Activated T-helper 2 cell treated with anti-CD3 and anti-CD28 coated beads, Interferon-gamma antibody, Interleukin-2, Interleukin-4, amounts not matched to agents 10 μg/mL and 5 μg/mL and 100 μg/mL, durations not matched to agents 14 hours and 24 hours and 36 hours (primary cell): ENCODE measurements around the gene UBAC2. TPM values are rescaled to one million over a fixed set of nuclear protein-coding genes. Genes with fewer than 3 reads are reported as not detected.

Experiments
- DNase-seq: peaks from one replicate; pipeline ENCODE4 v3.0.0; 2021; ENCODE audit warnings: low spot score
- H3K27ac Mint-ChIP-seq: one replicate; pipeline ENCODE4 v1.8.0; 2021; ENCODE audit warnings: mixed read lengths
- H3K27me3 Mint-ChIP-seq: one replicate; pipeline ENCODE4 v1.8.0; 2021; ENCODE audit warnings: low read depth, mixed read lengths
- H3K36me3 Mint-ChIP-seq: one replicate; pipeline ENCODE4 v1.8.0; 2021; ENCODE audit warnings: low read depth, mixed read lengths
- H3K4me1 Mint-ChIP-seq: one replicate; pipeline ENCODE4 v1.8.0; 2021; ENCODE audit warnings: low read depth, mixed read lengths
- H3K4me3 Mint-ChIP-seq: one replicate; pipeline ENCODE4 v1.8.0; 2021; ENCODE audit warnings: low read depth, mild to moderate bottlenecking, moderate library complexity, mixed read lengths
- H3K9me3 Mint-ChIP-seq: one replicate; pipeline ENCODE4 v1.8.0; 2021; ENCODE audit warnings: mixed read lengths
- intact Hi-C: fragments of 100-400 bp; cut with micrococcal nuclease; formaldehyde crosslinking; loops from one replicate; pipeline ENCODE4 v1.15.1; 2023
- total RNA-seq: library from RNA; stranded (reverse); gene quantifications from 2 replicates; pipeline ENCODE4 v1.2.3, GENCODE V29; 2022

Gene UBAC2
- total RNA-seq, 1 donor from 2014 or later: 55.1 TPM

GRCh38 chr13:99307648-99308339 lies 107.1 kb downstream of the UBAC2 start:
- Mint-ChIP-seq H3K4me3 (peak overlapping the region; percentile 98), H3K27ac (peak overlapping the region; percentile 89), H3K36me3 (peaks cover 66% of the 10 kb centered on the region), H3K9me3 (no peaks in the 10 kb centered on the region), H3K27me3 (no peaks in the 10 kb centered on the region), H3K4me1 (peaks cover 66% of the 10 kb centered on the region)
- DNase-seq: peak; percentile 64
- intact Hi-C loops: loop anchor here (1.0 to 2.0 kb wide), 7 partner anchors 8 to 127 kb away; no protein-coding TSS in a partner anchor

- intact Hi-C loops: loop anchor here (1.0 kb wide), 1 partner anchor 126 kb away; no protein-coding TSS in a partner anchor
- Mint-ChIP-seq H3K27ac (peak overlapping the region; percentile 89), H3K4me1 (peaks cover 64% of the 10 kb centered on the region), H3K27me3 (no peaks in the 10 kb centered on the region), H3K36me3 (peaks cover 63% of the 10 kb centered on the region), H3K9me3 (no peaks in the 10 kb centered on the region), H3K4me3 (peak overlapping the region; percentile 98)
- DNase-seq: no peak
Observed at GRCh38 chr13:99308471-99309087, 107.9 kb downstream of the UBAC2 start.

GRCh38 chr13:99310382-99311031 lies 109.9 kb downstream of the UBAC2 start:
- intact Hi-C loops: loop anchor here (1.0 to 5.0 kb wide), 2 partner anchors 22 to 33 kb away; no protein-coding TSS in a partner anchor
- peak overlapping the region; percentile 93 for H3K27ac Mint-ChIP-seq
- H3K27me3 Mint-ChIP-seq: no peaks in the 10 kb centered on the region
- DNase-seq: no peak
- H3K4me3 Mint-ChIP-seq: peak overlapping the region; percentile 50
- H3K4me1 Mint-ChIP-seq: peaks cover 68% of the 10 kb centered on the region
- H3K9me3 Mint-ChIP-seq: no peaks in the 10 kb centered on the region
- H3K36me3 Mint-ChIP-seq: peaks cover 48% of the 10 kb centered on the region

- Mint-ChIP-seq H3K4me3 (peak overlapping the region; percentile 50), H3K27me3 (no peaks in the 10 kb centered on the region), H3K4me1 (peaks cover 70% of the 10 kb centered on the region), H3K9me3 (no peaks in the 10 kb centered on the region), H3K36me3 (peaks cover 44% of the 10 kb centered on the region), H3K27ac (peak overlapping the region; percentile 93)
- DNase-seq: no peak
- intact Hi-C loops: loop anchor here (1.0 to 5.0 kb wide), 2 partner anchors 23 to 34 kb away; no protein-coding TSS in a partner anchor
Observed at GRCh38 chr13:99311137-99311536, 110.5 kb downstream of the UBAC2 start.

GRCh38 chr13:99311748-99312492 lies 111.3 kb downstream of the UBAC2 start:
- intact Hi-C loops: loop anchor here (1.0 to 5.0 kb wide), 2 partner anchors 24 to 35 kb away; no protein-coding TSS in a partner anchor
- no peak for DNase-seq
- peak overlapping the region; percentile 71 for H3K4me3 Mint-ChIP-seq

GRCh38 chr13:99312493-99312883 lies 111.8 kb downstream of the UBAC2 start:
- Mint-ChIP-seq H3K4me1 (peaks cover 80% of the 10 kb centered on the region), H3K36me3 (peaks cover 46% of the 10 kb centered on the region), H3K4me3 (peak overlapping the region; percentile 71), H3K9me3 (no peaks in the 10 kb centered on the region), H3K27me3 (no peaks in the 10 kb centered on the region), H3K27ac (peak overlapping the region; percentile 93)
- intact Hi-C loops: loop anchor here (5.0 kb wide), 1 partner anchor 35 kb away; no protein-coding TSS in a partner anchor
- no peak for DNase-seq

More at GRCh38 chr13:99311748-99312492, 111.3 kb downstream of the UBAC2 start:
- H3K4me1 Mint-ChIP-seq: peaks cover 78% of the 10 kb centered on the region
- H3K9me3 Mint-ChIP-seq: no peaks in the 10 kb centered on the region
- peaks cover 44% of the 10 kb centered on the region for H3K36me3 Mint-ChIP-seq
- H3K27me3 Mint-ChIP-seq: no peaks in the 10 kb centered on the region
- H3K27ac Mint-ChIP-seq: peak overlapping the region; percentile 93

- intact Hi-C loops: loop anchor here (5.0 kb wide), 1 partner anchor 36 kb away; no protein-coding TSS in a partner anchor
- Mint-ChIP-seq H3K27me3 (no peaks in the 10 kb centered on the region), H3K36me3 (peaks cover 46% of the 10 kb centered on the region), H3K27ac (peak overlapping the region; percentile 85), H3K4me1 (peaks cover 70% of the 10 kb centered on the region), H3K9me3 (no peaks in the 10 kb centered on the region), H3K4me3 (peak overlapping the region; percentile 53)
- no peak for DNase-seq
Observed at GRCh38 chr13:99313501-99313900, 112.8 kb downstream of the UBAC2 start.

GRCh38 chr13:99313941-99314340 lies 113.3 kb downstream of the UBAC2 start:
- intact Hi-C loops: loop anchor here (1.0 to 5.0 kb wide), 4 partner anchors 8 to 119 kb away; no protein-coding TSS in a partner anchor
- peak overlapping the region; percentile 72 for H3K4me3 Mint-ChIP-seq
- peaks cover 47% of the 10 kb centered on the region for H3K36me3 Mint-ChIP-seq
- peaks cover 70% of the 10 kb centered on the region for H3K4me1 Mint-ChIP-seq
- no peak for DNase-seq
- no peaks in the 10 kb centered on the region for H3K27me3 Mint-ChIP-seq
- no peaks in the 10 kb centered on the region for H3K9me3 Mint-ChIP-seq
- peak overlapping the region; percentile 96 for H3K27ac Mint-ChIP-seq

- DNase-seq: peak; percentile 63
- Mint-ChIP-seq H3K4me1 (peaks cover 70% of the 10 kb centered on the region), H3K27ac (peak overlapping the region; percentile 96), H3K4me3 (peak overlapping the region; percentile 72), H3K36me3 (peaks cover 53% of the 10 kb centered on the region), H3K9me3 (no peaks in the 10 kb centered on the region), H3K27me3 (no peaks in the 10 kb centered on the region)
- intact Hi-C loops: loop anchor here (1.0 to 5.0 kb wide), 5 partner anchors 7 to 118 kb away; partner anchors contain the start of gene GPR183
Observed at GRCh38 chr13:99314640-99315176, 114.1 kb downstream of the UBAC2 start.

- H3K4me1 Mint-ChIP-seq: peaks cover 69% of the 10 kb centered on the region
- H3K36me3 Mint-ChIP-seq: peaks cover 56% of the 10 kb centered on the region
- no peak for DNase-seq
- intact Hi-C loops: loop anchor here (1.0 to 2.0 kb wide), 3 partner anchors 8 to 118 kb away; partner anchors contain the start of gene GPR183
- no peaks in the 10 kb centered on the region for H3K9me3 Mint-ChIP-seq
- peak overlapping the region; percentile 96 for H3K27ac Mint-ChIP-seq
- H3K4me3 Mint-ChIP-seq: peak overlapping the region; percentile 72
- H3K27me3 Mint-ChIP-seq: no peaks in the 10 kb centered on the region
Observed at GRCh38 chr13:99315186-99315585, 114.5 kb downstream of the UBAC2 start.

- intact Hi-C loops: no loop called here
- Mint-ChIP-seq H3K27me3 (no peaks in the 10 kb centered on the region), H3K9me3 (no peaks in the 10 kb centered on the region), H3K36me3 (peaks cover 52% of the 10 kb centered on the region), H3K4me1 (peaks cover 64% of the 10 kb centered on the region), H3K4me3 (peak overlapping the region; percentile 1), H3K27ac (peak overlapping the region; percentile 96)
- no peak for DNase-seq
Observed at GRCh38 chr13:99316224-99316623, 115.6 kb downstream of the UBAC2 start.
